Neutrophil (primary cell): ENCODE data around the gene ABHD16A.

Experiments
- H3K27ac ChIP-seq: fragments of 200-600 bp; sonication (generic); 2 replicates; pipeline ENCODE4 v1.5.1; 2016; ENCODE audit warnings: mild to moderate bottlenecking, moderate library complexity
- H3K27me3 ChIP-seq: fragments of 200-600 bp; sonication (generic); 2 replicates; pipeline ENCODE4 v1.6.0; 2016; ENCODE audit warnings: mild to moderate bottlenecking
- H3K36me3 ChIP-seq: fragments of 200-600 bp; sonication (generic); 2 replicates; pipeline ENCODE4 v1.5.1; 2017
- H3K4me1 ChIP-seq, 2 experiments: fragments of 200-600 bp in 1 of 2; sonication (generic) in 1 of 2; 1 replicate in 1 of 2; 2 replicates in 1 of 2; pipeline versions ENCODE4 v1.5.1 to v1.6.1; 2013 to 2016; ENCODE audit warnings: low read depth in 1 of 2, low read length in 1 of 2, mild to moderate bottlenecking in 1 of 2, moderate library complexity in 1 of 2; ENCODE audit not compliant: control insufficient read depth in 1 of 2, insufficient read depth in 1 of 2
- H3K4me3 ChIP-seq, 2 experiments: fragments of 200-600 bp in 1 of 2; sonication (generic) in 1 of 2; 1 replicate in 1 of 2; 2 replicates in 1 of 2; pipeline ENCODE4 v1.5.1; 2013 to 2016; ENCODE audit warnings: low read depth in 1 of 2, low read length in 1 of 2, mild to moderate bottlenecking in 1 of 2, moderate library complexity in 1 of 2
- H3K9me3 ChIP-seq: fragments of 200-600 bp; sonication (generic); 2 replicates; pipeline ENCODE4 v1.5.1; 2016
- TF ChIP-seq, protein P1 (sequence below): fragments of 200-600 bp; sonication (generic); IDR thresholded peaks from 2 replicates; pipeline ENCODE4 v1.5.1; 2016; ENCODE audit warnings: antibody characterized with exemption

ABHD16A gene

DNA sequence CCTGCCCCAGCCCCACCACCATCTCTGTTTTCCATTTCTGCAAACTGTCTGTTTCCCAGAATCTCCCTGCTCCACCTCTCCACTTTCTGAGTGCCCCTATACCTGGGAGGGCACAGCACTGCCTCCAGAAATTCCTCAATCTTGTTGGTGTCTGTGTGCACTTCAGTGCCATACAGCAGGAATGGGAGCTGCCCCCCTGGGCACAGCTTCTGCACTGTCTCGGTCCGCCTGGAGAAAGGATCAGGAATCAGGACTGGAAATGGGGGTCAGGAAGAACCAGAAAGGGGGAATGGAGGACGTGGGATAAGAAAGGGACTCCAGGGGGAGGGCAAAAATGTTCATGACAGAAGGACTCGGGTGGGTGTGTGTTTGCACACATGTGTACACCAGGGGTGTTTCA, 30.6 kb upstream of the ABHD16A start:
- Histone ChIP-seq H3K4me3 (peak overlapping the region; percentile 88 to 98), H3K4me1 (peaks cover 75 to 78% of the 10 kb centered on the region in 2 experiments), H3K27me3 (no peaks in the 10 kb centered on the region), H3K27ac (peak overlapping the region; percentile 96), H3K9me3 (no peaks in the 10 kb centered on the region), H3K36me3 (peaks cover 45% of the 10 kb centered on the region)
- TF ChIP-seq, protein P1, sequence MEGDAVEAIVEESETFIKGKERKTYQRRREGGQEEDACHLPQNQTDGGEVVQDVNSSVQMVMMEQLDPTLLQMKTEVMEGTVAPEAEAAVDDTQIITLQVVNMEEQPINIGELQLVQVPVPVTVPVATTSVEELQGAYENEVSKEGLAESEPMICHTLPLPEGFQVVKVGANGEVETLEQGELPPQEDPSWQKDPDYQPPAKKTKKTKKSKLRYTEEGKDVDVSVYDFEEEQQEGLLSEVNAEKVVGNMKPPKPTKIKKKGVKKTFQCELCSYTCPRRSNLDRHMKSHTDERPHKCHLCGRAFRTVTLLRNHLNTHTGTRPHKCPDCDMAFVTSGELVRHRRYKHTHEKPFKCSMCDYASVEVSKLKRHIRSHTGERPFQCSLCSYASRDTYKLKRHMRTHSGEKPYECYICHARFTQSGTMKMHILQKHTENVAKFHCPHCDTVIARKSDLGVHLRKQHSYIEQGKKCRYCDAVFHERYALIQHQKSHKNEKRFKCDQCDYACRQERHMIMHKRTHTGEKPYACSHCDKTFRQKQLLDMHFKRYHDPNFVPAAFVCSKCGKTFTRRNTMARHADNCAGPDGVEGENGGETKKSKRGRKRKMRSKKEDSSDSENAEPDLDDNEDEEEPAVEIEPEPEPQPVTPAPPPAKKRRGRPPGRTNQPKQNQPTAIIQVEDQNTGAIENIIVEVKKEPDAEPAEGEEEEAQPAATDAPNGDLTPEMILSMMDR: no peak

DNA sequence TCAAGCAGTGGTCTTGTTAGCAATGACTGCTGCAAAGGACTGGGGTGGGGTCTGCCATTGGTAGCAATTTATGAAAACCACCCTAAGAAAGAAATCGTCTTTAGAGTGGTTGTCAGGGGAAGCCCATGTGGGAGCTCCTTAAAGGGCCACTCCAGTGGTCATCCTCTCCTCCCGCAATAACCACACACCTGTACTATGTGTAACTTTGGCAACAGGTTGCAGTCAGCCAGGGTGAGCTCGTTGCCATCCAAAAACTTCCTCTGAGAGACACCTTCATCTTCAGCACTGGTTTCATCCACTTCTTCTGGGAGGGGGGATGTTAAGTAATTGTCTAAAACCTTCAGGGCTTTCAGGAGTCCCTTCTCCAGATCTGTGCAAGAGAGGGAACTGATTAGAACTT, 28.9 kb upstream of the ABHD16A start:
- Histone ChIP-seq H3K4me1 (peaks cover 75 to 78% of the 10 kb centered on the region in 2 experiments), H3K4me3 (peak overlapping the region in 1 of 2 experiments; percentile 23), H3K36me3 (peaks cover 48% of the 10 kb centered on the region), H3K27ac (peak overlapping the region; percentile 96), H3K9me3 (no peaks in the 10 kb centered on the region), H3K27me3 (no peaks in the 10 kb centered on the region)
- TF ChIP-seq, protein P1: no peak

DNA sequence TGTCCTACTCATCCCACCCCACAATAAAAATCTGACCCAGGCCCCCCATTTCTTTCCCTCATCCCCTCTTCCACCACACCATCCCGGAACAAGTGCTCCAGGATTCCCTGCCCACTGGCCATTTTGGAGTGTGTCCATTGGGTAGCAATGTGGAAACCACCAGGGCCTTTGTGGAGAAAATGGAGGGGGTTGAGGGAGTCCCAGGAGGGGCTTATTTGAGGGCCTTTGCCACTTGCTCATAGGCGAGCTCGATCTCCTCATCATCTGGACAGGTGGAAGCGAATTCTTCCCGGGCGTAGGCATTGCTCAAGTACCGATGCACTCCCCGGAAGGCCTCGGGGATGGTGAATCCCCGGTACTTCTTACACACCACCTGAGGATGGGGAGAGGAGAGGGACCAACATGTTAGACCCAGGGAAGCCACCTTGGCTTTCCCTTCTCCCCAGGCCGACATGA, 27.5 kb upstream of the ABHD16A start:
- H3K27ac ChIP-seq: peak overlapping the region; percentile 96

DNA sequence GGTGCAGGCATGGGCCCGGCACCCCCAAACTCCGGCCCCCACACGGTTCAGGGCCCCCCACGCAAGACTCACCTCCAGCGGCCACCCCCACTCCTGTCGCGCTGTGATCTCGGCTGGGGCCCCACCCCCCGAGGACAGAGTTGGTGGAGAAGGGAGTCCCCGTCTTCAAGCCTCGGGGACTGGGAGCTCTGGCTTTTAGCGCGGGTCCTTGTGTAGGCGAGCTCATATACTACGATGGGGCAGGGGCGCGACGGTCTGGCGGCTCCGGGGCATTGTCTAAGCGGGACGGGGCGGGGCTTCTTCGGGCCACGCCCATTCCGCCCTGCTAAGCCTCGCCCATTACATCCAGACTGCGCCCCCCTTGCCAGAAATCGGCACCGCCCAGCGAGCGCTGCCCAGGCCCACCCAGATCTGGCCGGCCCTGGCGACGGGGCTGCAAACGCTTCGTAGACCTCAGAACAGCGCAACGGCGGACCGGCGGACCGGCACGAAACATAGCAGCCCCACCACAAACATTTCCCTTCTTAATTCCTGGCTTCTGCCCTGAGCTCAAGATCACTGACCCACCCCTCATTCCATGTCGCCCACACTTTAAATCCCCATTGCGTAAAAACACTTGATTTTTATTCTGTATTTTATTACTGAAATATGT, 27.0 kb upstream of the ABHD16A start:
- H3K27ac ChIP-seq: peak overlapping the region; percentile 96
- H3K4me3 ChIP-seq: peak overlapping the region; percentile 89 to 91
- H3K9me3 ChIP-seq: no peaks in the 10 kb centered on the region
- peaks cover 85 to 88% of the 10 kb centered on the region in 2 experiments for H3K4me1 ChIP-seq
- TF ChIP-seq, protein P1: peak; percentile 20
- H3K27me3 ChIP-seq: no peaks in the 10 kb centered on the region
- H3K36me3 ChIP-seq: peaks cover 60% of the 10 kb centered on the region

More for the DNA sequence above, 27.5 kb upstream of the ABHD16A start:
- Histone ChIP-seq H3K36me3 (peaks cover 60% of the 10 kb centered on the region), H3K4me1 (peaks cover 83 to 88% of the 10 kb centered on the region in 2 experiments), H3K4me3 (peak overlapping the region; percentile 89 to 91), H3K9me3 (no peaks in the 10 kb centered on the region), H3K27me3 (no peaks in the 10 kb centered on the region)
- TF ChIP-seq, protein P1: no peak

DNA sequence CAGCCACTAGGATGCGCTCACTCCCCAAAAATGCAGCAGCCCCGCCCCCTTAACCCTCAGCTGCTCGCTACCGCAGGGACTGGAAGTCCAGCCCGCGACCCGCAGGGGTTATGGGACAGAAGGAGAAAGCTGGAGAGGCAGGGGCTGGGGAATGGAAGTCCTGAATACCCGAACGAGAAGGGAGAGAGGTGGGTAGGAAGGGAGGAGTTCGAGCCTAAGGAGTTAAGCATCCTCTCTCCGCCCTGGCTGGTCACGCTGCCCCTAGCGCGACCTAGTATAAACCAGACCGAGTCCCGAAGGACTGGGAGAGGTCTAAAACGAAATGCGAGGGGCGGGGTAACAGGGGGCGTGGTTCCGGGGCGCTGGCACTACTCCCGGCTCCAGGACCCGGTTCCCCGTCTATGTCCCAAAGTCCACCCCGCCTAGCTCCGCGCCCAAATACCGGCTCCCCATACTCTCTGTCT, 26.4 kb upstream of the ABHD16A start:
- H3K27ac ChIP-seq: peak overlapping the region; percentile 96
- no peaks in the 10 kb centered on the region for H3K9me3 ChIP-seq
- peaks cover 84 to 88% of the 10 kb centered on the region in 2 experiments for H3K4me1 ChIP-seq
- peaks cover 60% of the 10 kb centered on the region for H3K36me3 ChIP-seq
- TF ChIP-seq, protein P1: no peak
- no peaks in the 10 kb centered on the region for H3K27me3 ChIP-seq
- peak overlapping the region; percentile 89 to 91 for H3K4me3 ChIP-seq
